Activated naive CD8-positive, alpha-beta T cell treated with anti-CD3 and anti-CD28 coated beads, Interleukin-2, amount 10 ng/mL, durations not matched to agents 7 days and 5 days (primary cell): Measurements from ENCODE around the gene CD6. TPM values are rescaled to one million over a fixed set of nuclear protein-coding genes. Genes with fewer than 3 reads are reported as not detected.
A peak's percentile ranks its signal among the peaks of the same experiment; 100 is the strongest.
"Not testable (repeated sequence)": the region's sequence is repeated elsewhere in the genome, so short reads cannot be mapped to it uniquely, and the experiment has no call there.

ENCODE experiments used
- ATAC-seq: fragments of 150-1000 bp; cut with Tn5 transposase; one replicate; pipeline ENCODE4 v1.10.0; 2021; ENCODE audit warnings: low read depth, moderate library complexity
- POLR2A ChIA-PET: fragments of 350-600 bp; sonication (Branson Sonifier 250); formaldehyde crosslinking; loops from one replicate; lab custom pipeline; 2021; ENCODE audit warnings: antibody characterized with exemption; lab: Charles Lee
- DNase-seq: peaks from one replicate; pipeline ENCODE4 v3.0.0; 2021
- H3K27ac Mint-ChIP-seq: one replicate; pipeline ENCODE4 v1.8.0; 2022; ENCODE audit warnings: mild to moderate bottlenecking, mixed read lengths
- H3K27me3 Mint-ChIP-seq: one replicate; pipeline ENCODE4 v1.8.0; 2022; ENCODE audit warnings: mild to moderate bottlenecking, moderate library complexity, mixed read lengths
- H3K36me3 Mint-ChIP-seq: one replicate; pipeline ENCODE4 v1.8.0; 2021; ENCODE audit warnings: mild to moderate bottlenecking, mixed read lengths
- H3K4me1 Mint-ChIP-seq: one replicate; pipeline ENCODE4 v1.8.0; 2021; ENCODE audit warnings: mixed read lengths
- H3K4me3 Mint-ChIP-seq: one replicate; pipeline ENCODE4 v1.8.0; 2022; ENCODE audit warnings: mild to moderate bottlenecking, moderate library complexity, mixed read lengths
- H3K9me3 Mint-ChIP-seq: one replicate; pipeline ENCODE4 v1.8.0; 2021; ENCODE audit warnings: mixed read lengths
- total RNA-seq, 2 experiments: library from RNA; stranded (reverse); gene quantifications; one replicate each; pipeline ENCODE4 v1.2.3, GENCODE V29; 2021

CD6 gene
- total RNA-seq, 2 experiments from 2014 or later, result 274 to 285 TPM

- peaks cover 42% of the 10 kb centered on the region for H3K4me1 Mint-ChIP-seq
- ATAC-seq (peak; percentile 44), DNase-seq (peak; percentile 52)
- H3K4me3 Mint-ChIP-seq, result peak overlapping the region; percentile 87
- peaks cover 34% of the 10 kb centered on the region for H3K36me3 Mint-ChIP-seq
- H3K27ac Mint-ChIP-seq, result peak overlapping the region; percentile 97
- peaks cover 3% of the 10 kb centered on the region for H3K27me3 Mint-ChIP-seq
- POLR2A ChIA-PET, result interaction anchor here (1.1 to 3.0 kb wide), 3 partner anchors 19 to 157 kb away, joined by 3 to 13 read pairs (median 9); partner anchors contain the start of gene SLC15A3
- peaks cover 5% of the 10 kb centered on the region for H3K9me3 Mint-ChIP-seq
Measured at GRCh38 chr11:60972182-60973030, 926 bp downstream of the CD6 start.

GRCh38 chr11:60973699-60974098 lies 2.2 kb downstream of the CD6 start:
- H3K4me3 Mint-ChIP-seq, result peak overlapping the region; percentile 87
- no peak for ATAC-seq
- DNase-seq, result peak; percentile 44
- H3K9me3 Mint-ChIP-seq, result peaks cover 1% of the 10 kb centered on the region
- H3K36me3 Mint-ChIP-seq, result peaks cover 38% of the 10 kb centered on the region
- peak overlapping the region; percentile 97 for H3K27ac Mint-ChIP-seq
- H3K27me3 Mint-ChIP-seq, result no peaks in the 10 kb centered on the region
- peaks cover 51% of the 10 kb centered on the region for H3K4me1 Mint-ChIP-seq
- POLR2A ChIA-PET, result interaction anchor here (0.9 to 2.6 kb wide), 3 partner anchors 68 to 138 kb away, joined by 3 to 10 read pairs (median 3); no protein-coding TSS in a partner anchor

- not testable (repeated sequence) for H3K9me3 Mint-ChIP-seq, ATAC-seq, H3K27me3 Mint-ChIP-seq
- peak overlapping the region; percentile 87 for H3K4me3 Mint-ChIP-seq
- H3K4me1 Mint-ChIP-seq, result peaks cover 58% of the 10 kb centered on the region
- peak; percentile 50 for DNase-seq
- peak overlapping the region; percentile 97 for H3K27ac Mint-ChIP-seq
- H3K36me3 Mint-ChIP-seq, result peaks cover 42% of the 10 kb centered on the region
- POLR2A ChIA-PET, result interaction anchor here (0.9 to 2.6 kb wide), 3 partner anchors 68 to 137 kb away, joined by 3 to 10 read pairs (median 3); no protein-coding TSS in a partner anchor
Measured at GRCh38 chr11:60974316-60974715, 2.8 kb downstream of the CD6 start.

GRCh38 chr11:60974726-60975125 lies 3.2 kb downstream of the CD6 start:
- Mint-ChIP-seq H3K4me3 (peak overlapping the region; percentile 87), H3K27ac (peak overlapping the region; percentile 97), H3K9me3 (no peaks in the 10 kb centered on the region), H3K27me3 (no peaks in the 10 kb centered on the region), H3K4me1 (peaks cover 60% of the 10 kb centered on the region), H3K36me3 (peaks cover 42% of the 10 kb centered on the region)
- ATAC-seq (no peak), DNase-seq (peak; percentile 36)
- POLR2A ChIA-PET, result interaction anchor here (0.9 to 2.6 kb wide), 2 partner anchors 67 to 137 kb away, joined by 3 to 10 read pairs; no protein-coding TSS in a partner anchor

GRCh38 chr11:60977224-60977623 lies 5.7 kb downstream of the CD6 start:
- ATAC-seq, result no peak
- POLR2A ChIA-PET, result interaction anchor here (0.6 to 1.9 kb wide), 8 partner anchors 9 to 151 kb away, joined by 3 to 9 read pairs (median 3); no protein-coding TSS in a partner anchor
- Mint-ChIP-seq H3K4me3 (peak overlapping the region; percentile 76), H3K4me1 (peaks cover 58% of the 10 kb centered on the region), H3K27ac (peak overlapping the region; percentile 91), H3K27me3 (no peaks in the 10 kb centered on the region), H3K36me3 (peaks cover 50% of the 10 kb centered on the region), H3K9me3 (no peaks in the 10 kb centered on the region)
- DNase-seq, result no peak

- DNase-seq (no peak), ATAC-seq (no peak)
- Mint-ChIP-seq H3K36me3 (peaks cover 49% of the 10 kb centered on the region), H3K4me1 (peaks cover 64% of the 10 kb centered on the region), H3K4me3 (peak overlapping the region; percentile 76), H3K9me3 (no peaks in the 10 kb centered on the region), H3K27me3 (no peaks in the 10 kb centered on the region), H3K27ac (peak overlapping the region; percentile 91)
- POLR2A ChIA-PET, result interaction anchor here (1.2 to 2.7 kb wide), 6 partner anchors 8 to 132 kb away, joined by 3 to 11 read pairs (median 4); no protein-coding TSS in a partner anchor
Measured at GRCh38 chr11:60977836-60978235, 6.4 kb downstream of the CD6 start.

- DNase-seq (peak; percentile 50), ATAC-seq (peak; percentile 64)
- H3K4me3 Mint-ChIP-seq, result peak overlapping the region; percentile 76
- POLR2A ChIA-PET, result interaction anchor here (0.7 to 2.7 kb wide), 14 partner anchors 20 to 135 kb away, joined by 3 to 11 read pairs (median 4); partner anchors contain the start of gene CD5
- no peaks in the 10 kb centered on the region for H3K9me3 Mint-ChIP-seq
- peak overlapping the region; percentile 91 for H3K27ac Mint-ChIP-seq
- H3K36me3 Mint-ChIP-seq, result peaks cover 55% of the 10 kb centered on the region
- H3K27me3 Mint-ChIP-seq, result no peaks in the 10 kb centered on the region
- peaks cover 73% of the 10 kb centered on the region for H3K4me1 Mint-ChIP-seq
Measured at GRCh38 chr11:60978546-60979380, 7.3 kb downstream of the CD6 start.

- ATAC-seq, result no peak
- H3K9me3 Mint-ChIP-seq, result no peaks in the 10 kb centered on the region
- peaks cover 78% of the 10 kb centered on the region for H3K4me1 Mint-ChIP-seq
Measured at GRCh38 chr11:60981515-60981914, 10.0 kb downstream of the CD6 start.

GRCh38 chr11:60982184-60982583 lies 10.7 kb downstream of the CD6 start:
- Mint-ChIP-seq H3K4me3 (peak overlapping the region; percentile 83), H3K36me3 (peaks cover 46% of the 10 kb centered on the region)

More at GRCh38 chr11:60981515-60981914, 10.0 kb downstream of the CD6 start:
- Mint-ChIP-seq H3K27ac (peak overlapping the region; percentile 97), H3K27me3 (no peaks in the 10 kb centered on the region), H3K4me3 (peak overlapping the region; percentile 83), H3K36me3 (peaks cover 49% of the 10 kb centered on the region)
- no peak for DNase-seq
- POLR2A ChIA-PET, result interaction anchor here (1.2 to 1.4 kb wide), 2 partner anchors 45 to 99 kb away, joined by 6 to 8 read pairs; no protein-coding TSS in a partner anchor

GRCh38 chr11:60984149-60984548 lies 12.7 kb downstream of the CD6 start:
- POLR2A ChIA-PET, result interaction anchor here (0.6 to 0.8 kb wide), 4 partner anchors 23 to 125 kb away, joined by 3 to 7 read pairs (median 4); partner anchors contain the start of gene TMEM109
- Mint-ChIP-seq H3K27me3 (no peaks in the 10 kb centered on the region), H3K4me1 (peaks cover 81% of the 10 kb centered on the region), H3K9me3 (no peaks in the 10 kb centered on the region), H3K27ac (peak overlapping the region; percentile 97), H3K36me3 (peaks cover 37% of the 10 kb centered on the region), H3K4me3 (peak overlapping the region; percentile 83)
- DNase-seq (no peak), ATAC-seq (no peak)

More at GRCh38 chr11:60982184-60982583, 10.7 kb downstream of the CD6 start:
- POLR2A ChIA-PET, result interaction anchor here (0.8 to 1.5 kb wide), 7 partner anchors 11 to 130 kb away, joined by 3 to 8 read pairs (median 5); no protein-coding TSS in a partner anchor
- H3K27me3 Mint-ChIP-seq, result no peaks in the 10 kb centered on the region
- no peaks in the 10 kb centered on the region for H3K9me3 Mint-ChIP-seq
- H3K27ac Mint-ChIP-seq, result peak overlapping the region; percentile 97
- ATAC-seq (peak; percentile 16), DNase-seq (no peak)
- H3K4me1 Mint-ChIP-seq, result peaks cover 79% of the 10 kb centered on the region

- Mint-ChIP-seq H3K27ac (peak overlapping the region; percentile 97), H3K4me1 (peaks cover 82% of the 10 kb centered on the region), H3K4me3 (peak overlapping the region; percentile 83), H3K9me3 (no peaks in the 10 kb centered on the region), H3K27me3 (no peaks in the 10 kb centered on the region), H3K36me3 (peaks cover 41% of the 10 kb centered on the region)
- POLR2A ChIA-PET, result interaction anchor here (0.6 to 0.8 kb wide), 5 partner anchors 22 to 125 kb away, joined by 3 to 7 read pairs (median 4); partner anchors contain the start of gene TMEM109
- ATAC-seq (no peak), DNase-seq (no peak)
Measured at GRCh38 chr11:60984636-60985035, 13.2 kb downstream of the CD6 start.

- DNase-seq (no peak), ATAC-seq (no peak)
- peaks cover 43% of the 10 kb centered on the region for H3K36me3 Mint-ChIP-seq
- no peaks in the 10 kb centered on the region for H3K9me3 Mint-ChIP-seq
- H3K27ac Mint-ChIP-seq, result peak overlapping the region; percentile 97
- H3K27me3 Mint-ChIP-seq, result no peaks in the 10 kb centered on the region
- peaks cover 85% of the 10 kb centered on the region for H3K4me1 Mint-ChIP-seq
- H3K4me3 Mint-ChIP-seq, result peak overlapping the region; percentile 83
- POLR2A ChIA-PET, result interaction anchor here (0.9 to 2.9 kb wide), 13 partner anchors 9 to 127 kb away, joined by 3 to 14 read pairs (median 9); partner anchors contain the start of gene PRPF19
Measured at GRCh38 chr11:60985501-60985900, 14.0 kb downstream of the CD6 start.
